NCI-H774 (cell line): ENCODE data around the gene AKR1A1.

Experiments
- DNase-seq: peaks from one replicate; lab custom pipeline; 2025; lab: John Stamatoyannopoulos, UW

The AKR1A1 gene

GRCh38 chr1:45619149-45619921 lies 68.7 kb downstream of the AKR1A1 start:
- no peak for DNase-seq
